NB4 (cell line): ENCODE measurements around the gene KDM5B.

Experiments used
- CTCF ChIP-seq: IDR thresholded peaks from one replicate; pipeline ENCODE4 v1.5.1; 2012; ENCODE audit warnings: low read depth, low read length
- MAX ChIP-seq: IDR thresholded peaks from 2 replicates; pipeline ENCODE4 v1.6.1; 2011; ENCODE audit warnings: low read depth, low read length
- MYC ChIP-seq: IDR thresholded peaks from 2 replicates; pipeline ENCODE4 v1.6.1; 2011; ENCODE audit warnings: low read depth, low read length
- POLR2A ChIP-seq: IDR thresholded peaks from 2 replicates; pipeline ENCODE4 v1.6.1; 2011; ENCODE audit warnings: mild to moderate bottlenecking; ENCODE audit not compliant: insufficient read length; ENCODE audit errors: extremely low read depth

GRCh38 chr1:202750761-202751160, 57.5 kb downstream of the KDM5B start:
- TF ChIP-seq CTCF (no peak), POLR2A (no peak), MYC (no peak), MAX (no peak)
